HG02852 (cell line): ENCODE results near the gene CCDC57.

Experiments used
- ATAC-seq: cut with Tn5 transposase; IDR thresholded peaks from one replicate; pipeline ENCODE4 v1.9.1; 2021; ENCODE audit warnings: mild to moderate bottlenecking, moderate library complexity; ENCODE audit not compliant: unreplicated experiment

The CCDC57 gene

DNA sequence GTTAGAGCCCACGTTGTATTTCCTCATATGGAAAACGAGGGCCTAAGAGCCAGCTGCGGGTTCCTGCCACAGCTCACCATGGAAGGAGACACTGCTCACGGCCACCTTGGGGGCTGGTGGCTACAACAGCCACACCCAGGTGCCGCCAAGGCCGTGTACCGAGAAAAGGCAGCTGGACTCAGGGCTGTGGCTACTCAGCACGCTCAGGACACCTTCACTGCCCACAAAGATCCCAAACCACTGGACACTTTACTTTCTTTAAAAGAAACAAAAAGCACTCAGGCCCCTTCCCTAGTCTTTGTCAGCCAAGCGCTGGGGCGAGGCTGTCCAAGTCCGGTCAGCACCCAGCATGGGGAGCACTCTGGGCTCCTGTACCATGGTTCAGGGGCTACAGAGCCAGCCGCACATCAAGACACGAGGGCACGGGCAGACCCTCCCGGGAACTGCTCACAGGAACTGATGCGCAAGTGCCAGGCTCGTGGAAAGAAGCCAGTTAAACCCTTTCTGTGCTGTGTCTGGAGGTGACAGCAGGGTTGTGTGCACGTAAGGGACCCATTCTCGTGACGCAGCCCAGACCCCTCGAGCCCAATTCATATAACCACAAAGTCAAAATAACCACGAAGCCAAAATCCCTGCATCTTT is 34.7 kb upstream of the CCDC57 start:
- ATAC-seq: no peak

DNA sequence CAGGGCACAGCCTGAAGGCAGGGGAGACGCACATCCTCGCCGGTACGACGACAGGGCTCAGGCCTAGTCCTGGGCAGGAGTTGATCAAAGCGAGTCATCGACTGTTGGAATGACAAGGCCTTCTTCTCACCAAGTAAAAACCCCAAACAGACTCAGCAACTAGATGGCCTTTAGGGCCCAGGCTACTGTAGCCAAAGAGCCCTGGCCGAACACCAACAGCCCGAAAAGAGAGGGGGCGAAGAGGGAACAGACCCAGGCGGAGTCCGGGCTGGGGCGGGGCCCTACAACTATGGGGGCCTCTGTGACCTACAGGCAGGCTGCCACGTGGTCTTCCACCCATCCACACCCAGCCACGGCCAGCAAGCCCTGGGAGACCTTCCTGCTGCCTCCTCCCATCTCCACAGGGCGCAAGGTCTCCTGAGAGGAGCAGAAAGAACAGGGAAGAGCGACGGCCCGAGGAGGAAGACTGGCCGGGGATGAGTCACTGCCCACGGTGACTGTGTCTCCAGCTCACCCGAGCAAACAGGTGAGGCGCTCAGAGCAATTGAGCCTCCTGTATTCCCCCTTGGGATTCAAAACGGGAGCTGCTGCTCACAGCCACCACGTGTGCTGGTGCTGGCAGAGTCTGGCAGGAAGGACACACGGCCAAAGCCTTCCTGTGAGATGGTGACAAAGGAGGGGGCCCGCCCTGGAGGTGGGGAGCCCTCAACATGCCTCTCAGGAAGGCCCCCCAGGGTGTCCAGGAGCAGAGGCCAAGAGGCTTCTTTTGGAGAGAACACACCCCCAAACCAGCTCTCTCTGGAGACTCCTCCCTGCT is 33.9 kb upstream of the CCDC57 start:
- ATAC-seq: no peak

DNA sequence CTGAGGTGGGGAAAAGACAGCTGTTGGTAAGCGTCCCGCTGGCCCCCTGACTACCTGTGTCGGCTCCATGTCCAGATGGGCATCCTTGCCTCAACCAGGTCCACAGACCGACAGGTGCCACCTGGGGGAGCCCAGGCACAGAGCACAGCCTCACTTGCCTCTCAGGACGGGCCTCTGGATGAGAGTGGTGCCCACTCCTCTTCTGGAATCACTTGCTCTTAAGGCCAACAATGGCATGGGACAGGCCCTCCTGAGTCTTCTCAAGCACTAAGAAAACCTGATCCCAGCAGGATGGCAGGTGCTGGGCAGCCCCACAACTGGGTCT is 33.4 kb upstream of the CCDC57 start:
- no peak for ATAC-seq

DNA sequence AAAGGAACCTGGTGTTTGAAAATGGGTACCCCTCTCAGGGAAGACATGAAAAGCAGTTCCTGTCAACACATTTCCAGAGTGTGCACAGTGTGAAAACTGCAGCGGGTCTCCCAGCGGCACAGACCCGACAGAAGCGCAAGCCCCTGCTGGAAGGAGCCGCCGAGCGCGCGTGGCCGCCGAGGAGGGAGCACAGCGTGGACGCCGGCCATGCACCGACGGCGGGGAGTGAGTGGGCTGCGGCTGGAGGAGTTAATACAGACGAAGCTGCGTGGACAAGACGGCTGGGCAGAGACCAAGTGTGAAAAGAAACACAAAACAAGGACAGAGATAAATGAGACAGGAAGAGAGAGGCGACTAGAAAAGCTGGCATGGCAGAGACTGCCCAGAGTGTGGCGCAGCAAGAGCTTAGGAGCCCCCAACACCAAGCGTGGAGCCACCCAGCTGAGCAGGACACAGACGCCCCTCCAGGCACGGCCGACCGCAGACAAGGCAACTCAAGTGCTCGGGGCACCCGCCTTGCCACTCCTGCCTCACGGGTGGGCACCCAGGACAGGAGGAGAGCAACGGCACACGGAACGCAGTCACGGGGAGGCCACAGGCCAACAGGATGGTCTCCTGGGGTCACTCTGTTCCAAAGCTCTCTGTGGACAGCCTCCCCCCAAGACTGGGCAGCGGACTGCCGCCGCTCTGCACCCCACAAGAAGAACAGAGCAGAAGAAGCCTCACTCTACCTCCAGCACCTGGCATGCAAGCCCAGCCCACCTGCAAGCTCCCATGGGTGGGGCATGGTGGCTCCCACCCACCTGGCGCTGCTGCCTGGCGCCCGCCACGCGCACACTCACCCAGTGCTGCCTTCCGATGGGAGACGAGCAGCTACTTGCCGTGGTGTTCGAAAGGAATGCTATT is 32.7 kb upstream of the CCDC57 start:
- no peak for ATAC-seq

DNA sequence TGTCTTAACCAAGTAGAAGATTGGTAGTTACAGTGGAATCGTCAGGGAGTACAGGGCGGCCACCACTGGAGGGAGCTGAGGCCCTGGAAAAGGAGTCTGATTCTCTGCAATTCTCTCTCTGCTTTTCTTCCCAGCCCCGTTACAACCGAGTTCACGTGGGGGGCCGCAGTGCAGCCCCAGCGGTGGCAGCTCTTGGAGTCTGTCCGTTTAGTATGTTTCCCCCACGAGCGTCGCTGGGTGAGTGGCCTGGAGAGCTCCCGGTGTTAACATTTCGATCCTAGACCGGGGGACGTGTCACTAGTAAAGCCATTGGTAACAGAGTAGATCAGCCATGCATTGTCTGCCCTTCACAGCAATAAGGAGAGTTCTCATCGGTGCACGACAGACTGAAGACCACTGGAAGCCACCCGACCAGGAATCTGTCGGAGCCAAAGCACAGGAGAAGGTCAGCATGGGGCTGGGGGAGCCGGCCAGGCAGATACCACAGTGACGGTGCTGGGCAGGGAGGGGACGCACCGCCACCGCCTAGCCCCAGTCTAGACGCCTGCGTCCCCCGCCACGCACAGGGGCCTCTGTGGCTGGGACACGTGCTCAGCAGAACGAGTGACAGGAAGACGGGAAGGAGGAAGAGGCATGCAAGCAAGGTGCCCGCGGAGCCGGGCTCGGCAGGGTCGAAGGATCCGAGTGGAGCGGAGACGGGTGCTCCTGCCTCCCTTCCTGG is 31.9 kb upstream of the CCDC57 start:
- ATAC-seq: no peak

DNA sequence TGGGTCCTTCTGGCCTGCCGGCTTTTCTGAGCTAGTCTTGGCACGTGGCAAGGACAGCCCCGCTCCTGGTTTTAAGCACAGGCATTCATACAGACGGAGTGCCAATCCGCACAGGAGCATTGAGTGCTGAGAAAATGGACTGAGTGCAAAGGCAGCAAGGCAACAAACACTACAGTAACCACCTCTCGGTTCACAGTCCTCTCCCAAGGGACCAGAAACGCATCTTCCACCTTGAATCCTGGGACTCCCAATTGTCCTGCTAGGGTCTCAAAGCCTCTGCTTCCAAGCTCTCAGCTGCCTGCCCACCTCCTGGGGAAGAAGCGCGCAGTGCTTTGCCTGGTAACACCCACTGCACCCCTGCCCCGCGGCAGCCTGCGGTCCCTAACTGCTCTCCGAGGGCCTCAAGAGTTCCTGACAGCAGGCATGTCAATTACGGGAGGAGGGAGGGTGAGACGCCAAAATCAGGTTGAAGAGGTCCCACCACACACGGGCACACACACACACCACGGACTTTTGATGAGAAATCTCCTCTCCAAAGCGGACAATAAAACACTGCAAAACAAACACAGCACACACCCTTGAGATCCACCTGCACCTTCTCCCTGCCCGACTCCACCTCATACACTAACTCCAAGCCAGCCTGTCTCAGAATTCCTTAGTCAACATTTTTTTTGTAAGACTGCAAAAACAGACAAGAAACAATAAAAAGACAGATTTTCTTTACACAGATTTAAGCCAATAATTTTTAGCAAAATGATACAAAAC is 31.2 kb upstream of the CCDC57 start:
- ATAC-seq: no peak

DNA sequence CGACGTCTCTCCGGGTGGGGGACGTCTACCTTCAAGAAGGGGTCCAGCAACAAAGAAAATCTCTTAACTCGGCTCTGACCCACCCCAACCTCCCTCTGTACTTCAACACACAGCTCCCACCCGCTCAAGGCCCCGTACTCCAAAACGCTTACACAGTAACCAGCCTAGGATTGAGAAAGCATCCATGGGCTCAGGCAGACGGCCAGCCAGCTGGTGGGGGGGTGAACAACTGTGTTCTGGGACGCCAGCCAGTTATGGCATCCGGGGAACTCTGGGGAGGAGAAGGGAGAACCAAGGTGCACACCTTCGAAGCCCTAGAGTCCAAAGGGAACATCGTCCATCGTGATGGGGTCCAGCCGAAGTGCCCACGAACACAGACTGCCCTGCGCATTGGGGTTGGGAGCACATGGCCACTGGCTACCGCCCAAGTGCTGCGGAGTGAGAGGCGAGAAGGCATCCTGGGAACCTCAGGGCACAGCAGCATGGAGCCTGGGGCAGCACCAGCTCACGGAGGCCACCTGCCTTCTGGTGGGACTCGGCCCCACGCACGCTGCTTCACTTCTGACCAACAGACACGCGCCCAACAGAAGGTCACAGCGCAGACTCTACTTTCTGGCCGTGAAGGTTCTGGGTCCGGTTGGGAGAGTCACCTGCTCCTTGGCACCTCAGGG is 30.5 kb upstream of the CCDC57 start:
- no peak for ATAC-seq

DNA sequence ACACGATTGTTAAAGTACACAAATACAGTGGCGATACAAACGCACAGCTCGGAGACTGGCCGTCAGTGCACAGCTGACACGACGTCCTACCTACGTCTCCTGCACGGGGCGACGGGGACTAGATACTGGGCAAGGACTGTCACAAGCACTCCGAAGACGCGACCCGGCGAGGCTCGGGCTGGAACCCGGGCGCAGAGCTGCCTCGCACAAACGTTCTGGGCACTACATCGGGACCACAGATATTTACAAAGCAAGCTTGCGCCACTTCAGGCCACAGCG is 30.0 kb upstream of the CCDC57 start:
- no peak for ATAC-seq

DNA sequence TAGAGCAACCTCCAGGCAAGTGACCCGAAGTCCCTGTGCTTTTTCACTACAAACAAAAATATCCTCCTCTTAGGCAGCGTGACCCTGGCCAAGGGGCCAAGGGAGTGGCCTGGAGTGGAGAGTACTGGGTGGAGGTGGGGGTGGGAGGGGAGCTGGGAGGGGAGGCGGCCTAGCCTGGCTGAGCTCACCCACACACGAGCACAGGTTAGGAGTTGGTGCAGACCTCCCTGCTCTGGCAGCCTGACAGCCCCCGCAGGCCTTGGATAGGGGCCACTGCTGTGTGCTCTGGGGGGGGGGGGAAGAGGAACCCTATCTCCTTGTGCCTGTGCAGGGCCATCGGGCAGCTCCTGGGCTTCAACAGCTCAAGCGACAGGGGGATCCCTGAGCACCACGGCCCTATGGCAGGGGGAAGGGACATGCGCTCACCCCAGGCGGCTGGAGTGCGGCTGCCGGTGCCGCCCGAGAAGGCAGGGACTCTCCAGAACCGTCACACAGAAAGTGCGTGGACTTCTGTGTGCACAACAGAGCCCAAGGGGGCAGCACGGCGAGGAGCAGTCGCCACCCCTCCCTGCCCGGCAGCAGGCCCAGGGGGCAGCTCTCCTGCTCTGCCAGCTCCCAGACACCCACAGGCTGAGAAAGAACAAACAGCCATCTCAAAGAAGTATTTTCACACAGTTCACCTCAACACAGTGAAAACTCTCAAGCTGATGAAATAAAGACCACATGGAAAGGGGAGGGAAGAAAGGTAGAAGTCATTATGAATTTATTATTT is 29.5 kb upstream of the CCDC57 start:
- no peak for ATAC-seq

DNA sequence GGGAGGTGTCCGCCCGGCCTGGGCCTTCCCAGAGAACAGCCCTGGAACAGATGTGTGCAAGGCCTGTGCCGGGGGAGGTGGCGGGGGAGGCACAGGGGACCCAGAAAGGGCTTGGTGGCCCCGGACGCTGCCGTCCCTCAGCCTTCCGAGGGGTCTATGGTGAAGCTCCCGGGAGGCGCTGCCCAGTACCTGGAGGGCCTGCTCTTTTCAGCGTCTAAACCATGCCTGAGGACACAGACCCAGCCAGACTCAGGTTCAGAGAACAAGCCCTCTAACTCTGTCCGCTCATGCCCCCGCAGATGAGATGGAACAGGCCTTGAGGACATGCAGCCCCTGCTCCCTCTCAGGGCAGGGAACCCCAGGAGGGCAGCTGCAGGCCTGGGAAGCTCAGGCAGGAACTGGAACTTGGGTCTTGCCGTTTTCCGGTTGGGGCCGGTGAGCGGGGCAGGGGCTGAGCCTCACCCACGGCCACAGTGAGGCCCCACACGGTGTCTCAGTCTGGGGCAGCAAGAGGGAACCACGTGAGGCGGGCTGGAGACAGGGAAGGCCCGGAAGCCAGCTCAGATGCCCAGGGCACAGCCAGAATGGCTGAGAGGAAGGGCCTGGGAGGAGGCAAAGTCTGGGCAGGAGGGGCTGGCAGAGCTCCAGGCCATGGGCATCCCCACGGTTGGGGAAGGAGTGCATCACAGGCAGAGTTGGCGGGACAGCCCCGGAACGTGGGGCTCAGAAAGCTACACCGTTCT is 28.7 kb upstream of the CCDC57 start:
- ATAC-seq: no peak

DNA sequence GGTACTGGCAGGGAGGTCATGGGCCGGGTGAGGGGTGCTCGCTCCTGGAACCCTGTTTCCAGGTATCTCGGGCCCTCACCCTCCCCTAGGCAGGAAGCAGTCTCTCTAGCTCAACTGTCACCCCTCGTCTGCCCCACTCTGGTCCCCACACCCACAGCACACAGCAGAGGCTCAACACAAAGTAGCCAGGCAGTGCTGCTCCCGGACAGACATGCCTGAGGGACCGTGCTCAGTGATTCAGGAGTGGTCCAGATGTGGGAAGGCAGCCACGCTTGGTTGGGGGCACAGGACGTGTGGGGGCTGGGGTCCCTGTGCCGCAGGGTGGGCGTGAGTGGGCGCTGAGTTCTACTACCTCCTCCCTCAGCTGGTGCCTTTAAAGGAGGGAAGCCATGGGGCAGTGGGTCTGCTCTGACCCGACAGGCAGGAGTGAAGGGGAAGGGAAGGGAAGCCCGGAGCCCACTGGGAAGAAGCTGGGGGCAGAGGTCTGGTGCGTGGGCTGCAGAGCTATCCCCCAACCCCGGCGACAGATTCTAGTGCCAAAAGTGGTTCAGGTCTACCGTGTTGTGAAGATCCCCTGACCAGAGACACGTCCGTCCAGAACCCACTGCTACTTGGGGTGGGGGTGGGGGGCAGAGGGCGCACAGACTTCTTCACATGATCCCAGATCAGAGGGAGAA is 28.0 kb upstream of the CCDC57 start:
- no peak for ATAC-seq

DNA sequence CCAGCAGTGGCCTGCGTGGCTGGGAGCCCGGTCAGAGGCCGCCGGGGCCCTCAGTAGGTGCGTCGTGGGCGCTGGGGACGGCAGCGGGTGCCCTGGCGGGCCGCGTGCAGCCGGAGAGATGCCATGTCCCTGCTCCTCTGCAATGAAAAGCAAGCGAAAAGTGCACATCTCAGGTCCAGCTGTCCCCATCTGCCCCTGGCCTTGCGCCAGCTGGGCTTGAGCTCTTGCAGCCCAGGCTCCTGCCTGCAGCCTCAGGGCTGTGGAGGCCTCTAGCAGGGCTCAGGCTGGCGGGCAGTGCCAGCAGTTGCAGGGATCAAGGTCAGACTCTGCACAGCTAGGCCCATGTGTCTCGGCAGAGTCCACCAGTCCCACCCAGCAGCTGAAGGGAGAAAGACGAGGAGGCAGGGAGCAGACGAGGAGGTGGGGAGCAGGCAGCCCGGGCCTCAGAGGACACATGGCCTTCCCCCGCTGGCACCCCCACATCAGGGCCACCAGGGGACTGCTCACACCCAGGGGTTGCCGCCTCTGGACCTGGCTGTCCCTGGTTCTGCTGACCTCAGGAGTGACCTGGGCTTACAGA is 27.4 kb upstream of the CCDC57 start:
- no peak for ATAC-seq

DNA sequence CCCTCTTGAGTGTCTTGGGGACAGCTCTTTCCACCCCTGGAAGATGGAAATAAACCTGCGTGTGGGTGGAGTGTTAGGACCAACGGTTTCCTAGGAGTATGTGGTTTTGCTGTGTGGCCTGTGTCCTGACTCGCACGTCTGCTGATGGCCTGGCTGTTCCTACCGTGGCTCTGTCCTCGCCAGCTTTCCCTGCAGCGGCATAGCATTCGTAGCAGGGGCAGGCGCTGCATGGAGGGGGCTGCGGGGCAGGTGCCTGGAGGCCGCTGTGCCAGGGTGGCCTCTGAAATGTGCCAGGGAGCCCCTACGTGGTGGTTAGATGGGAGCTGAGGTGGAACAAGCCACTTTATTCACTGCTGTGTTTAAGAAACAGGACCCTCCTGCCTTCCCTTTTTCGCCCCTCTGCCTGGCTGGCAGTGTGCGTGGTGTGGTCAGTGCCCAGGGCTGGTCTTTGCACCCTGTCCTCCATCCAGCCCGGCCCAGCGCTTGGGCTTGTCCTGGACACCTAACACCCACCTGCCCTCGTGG is 26.8 kb upstream of the CCDC57 start:
- no peak for ATAC-seq

DNA sequence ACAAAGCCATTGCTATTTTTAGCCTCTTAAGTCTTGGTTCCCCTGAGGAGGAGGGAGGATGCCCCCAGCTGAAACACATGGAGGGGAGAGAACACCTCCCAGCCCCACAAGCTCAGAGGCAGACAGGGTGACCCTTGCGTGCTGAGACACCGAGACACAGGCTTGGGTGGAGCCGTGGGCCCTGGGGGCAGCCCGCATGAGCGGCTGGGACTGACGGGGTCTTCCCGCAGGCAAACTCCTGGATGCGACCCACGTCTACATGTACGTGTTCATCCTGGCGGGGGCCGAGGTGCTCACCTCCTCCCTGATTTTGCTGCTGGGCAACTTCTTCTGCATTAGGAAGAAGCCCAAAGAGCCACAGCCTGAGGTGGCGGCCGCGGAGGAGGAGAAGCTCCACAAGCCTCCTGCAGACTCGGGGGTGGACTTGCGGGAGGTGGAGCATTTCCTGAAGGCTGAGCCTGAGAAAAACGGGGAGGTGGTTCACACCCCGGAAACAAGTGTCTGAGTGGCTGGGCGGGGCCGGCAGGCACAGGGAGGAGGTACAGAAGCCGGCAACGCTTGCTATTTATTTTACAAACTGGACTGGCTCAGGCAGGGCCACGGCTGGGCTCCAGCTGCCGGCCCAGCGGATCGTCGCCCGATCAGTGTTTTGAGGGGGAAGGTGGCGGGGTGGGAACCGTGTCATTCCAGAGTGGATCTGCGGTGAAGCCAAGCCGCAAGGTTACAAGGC is 26.0 kb upstream of the CCDC57 start:
- ATAC-seq: no peak

DNA sequence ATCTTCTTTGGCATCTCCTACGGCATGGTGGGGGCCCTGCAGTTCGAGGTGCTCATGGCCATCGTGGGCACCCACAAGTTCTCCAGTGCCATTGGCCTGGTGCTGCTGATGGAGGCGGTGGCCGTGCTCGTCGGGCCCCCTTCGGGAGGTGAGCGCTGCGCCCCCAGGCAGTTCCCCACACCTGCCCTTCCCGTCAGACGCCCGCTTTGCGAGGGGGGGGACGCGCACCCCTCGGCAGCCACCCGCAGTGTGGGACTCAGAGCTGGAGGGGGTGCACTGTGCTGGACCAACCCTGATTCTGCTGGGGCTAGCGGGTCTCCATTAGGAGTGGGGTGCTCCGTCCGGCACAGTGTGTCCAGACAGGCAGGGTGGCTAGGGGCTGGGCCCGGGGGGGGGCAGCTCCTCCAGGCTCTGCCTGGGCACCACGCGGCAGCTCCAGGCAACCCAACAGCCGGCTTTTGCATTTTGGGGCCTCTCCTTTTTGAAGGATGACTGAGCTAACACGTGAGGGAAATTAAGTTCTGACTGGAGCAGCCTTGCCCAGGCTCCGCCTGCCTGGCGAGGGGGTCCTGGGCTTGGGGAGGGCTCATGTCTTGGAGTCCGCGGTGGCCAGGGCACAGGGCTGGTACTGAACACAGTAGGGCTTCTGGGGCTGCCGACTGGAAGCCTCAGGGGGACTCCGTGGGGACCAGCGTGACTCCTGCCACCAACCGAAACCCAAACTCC is 25.3 kb upstream of the CCDC57 start:
- ATAC-seq: no peak

DNA sequence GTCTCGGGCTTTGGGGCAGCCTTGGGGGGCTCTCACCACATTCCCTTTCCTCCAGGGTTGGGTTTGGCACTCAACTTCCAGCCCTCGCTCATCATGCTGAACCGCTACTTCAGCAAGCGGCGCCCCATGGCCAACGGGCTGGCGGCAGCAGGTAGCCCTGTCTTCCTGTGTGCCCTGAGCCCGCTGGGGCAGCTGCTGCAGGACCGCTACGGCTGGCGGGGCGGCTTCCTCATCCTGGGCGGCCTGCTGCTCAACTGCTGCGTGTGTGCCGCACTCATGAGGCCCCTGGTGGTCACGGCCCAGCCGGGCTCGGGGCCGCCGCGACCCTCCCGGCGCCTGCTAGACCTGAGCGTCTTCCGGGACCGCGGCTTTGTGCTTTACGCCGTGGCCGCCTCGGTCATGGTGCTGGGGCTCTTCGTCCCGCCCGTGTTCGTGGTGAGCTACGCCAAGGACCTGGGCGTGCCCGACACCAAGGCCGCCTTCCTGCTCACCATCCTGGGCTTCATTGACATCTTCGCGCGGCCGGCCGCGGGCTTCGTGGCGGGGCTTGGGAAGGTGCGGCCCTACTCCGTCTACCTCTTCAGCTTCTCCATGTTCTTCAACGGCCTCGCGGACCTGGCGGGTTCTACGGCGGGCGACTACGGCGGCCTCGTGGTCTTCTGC is 24.6 kb upstream of the CCDC57 start:
- ATAC-seq: no peak
